HEK293 (cell line): ENCODE data around the gene DCTN2.
A peak's percentile ranks its signal among the peaks of the same experiment; 100 is the strongest.

Experiments
- CTCF ChIA-PET: fragments of 350-600 bp; formaldehyde crosslinking; extraction: SDS; loops from one replicate; lab custom pipeline; 2021; ENCODE audit warnings: antibody characterized with exemption; lab: Yijun Ruan, JAX
- POLR2A ChIA-PET: fragments of 300-600 bp; formaldehyde crosslinking; extraction: SDS; loops from one replicate; lab custom pipeline; 2020; ENCODE audit warnings: antibody characterized with exemption, inconsistent platforms; lab: Yijun Ruan, JAX
- H3K27ac ChIP-seq: fragments of 200-500 bp; sonication (Bioruptor generic); 2 replicates; pipeline ENCODE4 v1.5.1; 2014; ENCODE audit warnings: low read depth, low read length, control low read depth, inconsistent platforms; ENCODE audit errors: extremely low read depth
- H3K36me3 ChIP-seq, 2 experiments: fragments of 200-500 bp in 1 of 2; sonication (Bioruptor generic) in 1 of 2; 1 replicate in 1 of 2; 2 replicates in 1 of 2; pipeline ENCODE4 v1.5.1; 2014 to 2017; ENCODE audit warnings: inconsistent platforms in 2 of 2, low read length in 2 of 2; ENCODE audit not compliant: control insufficient read depth in 2 of 2, insufficient read depth in 1 of 2
- H3K4me1 ChIP-seq: fragments of 200-500 bp; sonication (Bioruptor generic); 2 replicates; pipeline ENCODE4 v1.5.1; 2014; ENCODE audit warnings: mild to moderate bottlenecking, low read length, inconsistent platforms; ENCODE audit not compliant: control insufficient read depth, insufficient read depth
- H3K4me3 ChIP-seq: 2 replicates; pipeline ENCODE4 v1.5.1; 2011; ENCODE audit warnings: low read depth, mild to moderate bottlenecking, control low read depth, low read length, moderate library complexity
- H3K9me3 ChIP-seq: fragments of 200-500 bp; sonication (Bioruptor generic); 2 replicates; pipeline ENCODE4 v1.5.1; 2014; ENCODE audit warnings: low read depth, low read length, inconsistent platforms; ENCODE audit not compliant: control insufficient read depth, insufficient read depth
- BCL11A ChIP-seq: fragments of 450-650 bp; formaldehyde crosslinking; IDR thresholded peaks from 2 replicates; pipeline ENCODE4 v1.5.1; 2016; ENCODE audit warnings: low read depth, missing biosample characterization, missing genetic modification characterization
- CTCF ChIP-seq: fragments of 450-650 bp; formaldehyde crosslinking; IDR thresholded peaks from 2 replicates; pipeline ENCODE4 v1.5.1; 2016; ENCODE audit warnings: missing biosample characterization, missing genetic modification characterization
- IKZF3 ChIP-seq: fragments of 450-650 bp; IDR thresholded peaks from 2 replicates; pipeline ENCODE4 v1.5.0; 2018; ENCODE audit warnings: missing biosample characterization, mild to moderate bottlenecking, missing genetic modification characterization, moderate library complexity
- PATZ1 ChIP-seq: fragments of 450-650 bp; formaldehyde crosslinking; IDR thresholded peaks from 2 replicates; pipeline ENCODE4 v1.5.1; 2016; ENCODE audit warnings: missing biosample characterization, missing genetic modification characterization
- SCRT1 ChIP-seq: fragments of 450-650 bp; formaldehyde crosslinking; IDR thresholded peaks from 2 replicates; pipeline ENCODE4 v1.5.1; 2016; ENCODE audit warnings: missing biosample characterization, missing genetic modification characterization, borderline replicate concordance
- YY1 ChIP-seq: fragments of 450-650 bp; formaldehyde crosslinking; IDR thresholded peaks from 2 replicates; pipeline ENCODE4 v1.5.1; 2018; ENCODE audit warnings: missing biosample characterization, missing genetic modification characterization
- ZNF16 ChIP-seq: fragments of 450-650 bp; formaldehyde crosslinking; IDR thresholded peaks from 2 replicates; pipeline ENCODE4 v1.5.1; 2016; ENCODE audit warnings: low read depth, missing biosample characterization, missing genetic modification characterization
- ZNF184 ChIP-seq: fragments of 450-650 bp; IDR thresholded peaks from 2 replicates; pipeline ENCODE4 v1.5.1; 2018; ENCODE audit warnings: missing biosample characterization, mild to moderate bottlenecking, missing genetic modification characterization
- ZNF214 ChIP-seq: fragments of 450-650 bp; formaldehyde crosslinking; IDR thresholded peaks from 2 replicates; pipeline ENCODE4 v1.5.1; 2017; ENCODE audit warnings: missing biosample characterization, mild to moderate bottlenecking, missing genetic modification characterization, borderline replicate concordance
- ZNF335 ChIP-seq: fragments of 450-650 bp; formaldehyde crosslinking; conservative IDR thresholded peaks from 2 replicates; pipeline ENCODE4 v1.5.1; 2016; ENCODE audit warnings: missing biosample characterization, missing genetic modification characterization
- ZNF391 ChIP-seq: fragments of 450-650 bp; formaldehyde crosslinking; IDR thresholded peaks from 2 replicates; pipeline ENCODE4 v1.5.1; 2016; ENCODE audit warnings: low read depth, missing biosample characterization, missing genetic modification characterization, borderline replicate concordance
- ZNF394 ChIP-seq: fragments of 450-650 bp; formaldehyde crosslinking; IDR thresholded peaks from 2 replicates; pipeline ENCODE4 v1.5.1; 2016; ENCODE audit warnings: missing biosample characterization, missing genetic modification characterization, mild to moderate bottlenecking, moderate library complexity, borderline replicate concordance
- ZNF398 ChIP-seq: fragments of 450-650 bp; formaldehyde crosslinking; IDR thresholded peaks from 2 replicates; pipeline ENCODE4 v1.5.1; 2017; ENCODE audit warnings: missing biosample characterization, missing genetic modification characterization
- ZNF416 ChIP-seq: fragments of 450-650 bp; formaldehyde crosslinking; IDR thresholded peaks from 2 replicates; pipeline ENCODE4 v1.5.1; 2016; ENCODE audit warnings: missing biosample characterization, missing genetic modification characterization
- ZNF423 ChIP-seq: fragments of 450-650 bp; formaldehyde crosslinking; IDR thresholded peaks from 2 replicates; pipeline ENCODE4 v1.5.1; 2016; ENCODE audit warnings: missing biosample characterization, missing genetic modification characterization
- ZNF549 ChIP-seq: fragments of 450-650 bp; IDR thresholded peaks from 2 replicates; pipeline ENCODE4 v1.5.1; 2018; ENCODE audit warnings: missing biosample characterization, missing genetic modification characterization, mild to moderate bottlenecking, inconsistent platforms, moderate library complexity
- ZNF621 ChIP-seq: fragments of 450-650 bp; formaldehyde crosslinking; IDR thresholded peaks from 2 replicates; pipeline ENCODE4 v1.5.1; 2017; ENCODE audit warnings: missing biosample characterization, missing genetic modification characterization
- TF ChIP-seq, protein P1 (sequence below): fragments of 450-650 bp; formaldehyde crosslinking; IDR thresholded peaks from 2 replicates; pipeline ENCODE4 v1.5.1; 2016; ENCODE audit warnings: missing biosample characterization, missing genetic modification characterization
- TF ChIP-seq, protein P2 (sequence below): fragments of 450-650 bp; formaldehyde crosslinking; IDR thresholded peaks from 2 replicates; pipeline ENCODE4 v1.5.1; 2016; ENCODE audit warnings: missing biosample characterization, missing genetic modification characterization, low read depth

The DCTN2 gene

DNA sequence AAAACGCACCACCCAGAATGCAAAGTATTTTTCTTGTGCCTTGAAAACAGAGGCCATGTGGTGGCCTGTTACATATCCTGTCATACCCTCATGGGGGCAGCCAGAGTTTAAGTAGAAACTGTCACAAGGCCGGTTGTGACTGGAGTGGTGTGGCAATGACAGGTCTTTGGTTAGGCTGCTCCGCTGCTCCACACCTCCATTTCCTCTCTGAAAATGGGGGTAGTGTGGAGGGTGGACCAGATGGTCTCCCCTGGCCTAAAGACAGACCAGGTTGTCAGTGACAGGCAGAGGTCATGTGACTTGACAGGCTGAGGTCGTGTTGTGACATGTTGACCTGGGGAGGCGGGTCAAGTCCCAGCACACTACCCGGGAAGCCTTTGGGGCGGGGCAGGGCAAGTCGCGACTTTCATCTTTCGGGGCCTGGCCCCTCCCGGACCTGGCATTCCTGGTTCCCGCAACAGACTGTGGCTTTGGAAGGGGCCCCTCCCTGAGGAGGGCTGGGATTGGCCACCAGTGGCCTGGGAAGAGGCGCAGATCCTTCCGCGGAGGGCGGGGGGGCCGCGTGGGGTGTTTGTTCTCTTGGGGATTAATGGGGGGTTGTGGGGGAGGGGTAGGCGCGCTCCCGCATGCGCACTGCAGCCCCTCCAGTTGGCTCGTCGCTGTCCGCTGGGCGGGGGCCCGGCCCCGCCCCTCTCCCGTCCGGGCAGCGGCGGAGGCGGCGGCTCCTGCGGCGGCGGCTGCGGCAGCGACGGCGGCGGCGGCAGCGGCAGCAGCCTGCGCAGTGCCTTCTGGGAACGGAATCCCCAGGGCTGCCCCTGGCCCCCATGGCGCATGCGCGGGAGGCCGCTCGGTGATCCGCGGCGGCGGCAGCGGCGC is 24.7 kb downstream of the DCTN2 start, which contains the start of gene MBD6 (continued):
- TF ChIP-seq, protein P1, sequence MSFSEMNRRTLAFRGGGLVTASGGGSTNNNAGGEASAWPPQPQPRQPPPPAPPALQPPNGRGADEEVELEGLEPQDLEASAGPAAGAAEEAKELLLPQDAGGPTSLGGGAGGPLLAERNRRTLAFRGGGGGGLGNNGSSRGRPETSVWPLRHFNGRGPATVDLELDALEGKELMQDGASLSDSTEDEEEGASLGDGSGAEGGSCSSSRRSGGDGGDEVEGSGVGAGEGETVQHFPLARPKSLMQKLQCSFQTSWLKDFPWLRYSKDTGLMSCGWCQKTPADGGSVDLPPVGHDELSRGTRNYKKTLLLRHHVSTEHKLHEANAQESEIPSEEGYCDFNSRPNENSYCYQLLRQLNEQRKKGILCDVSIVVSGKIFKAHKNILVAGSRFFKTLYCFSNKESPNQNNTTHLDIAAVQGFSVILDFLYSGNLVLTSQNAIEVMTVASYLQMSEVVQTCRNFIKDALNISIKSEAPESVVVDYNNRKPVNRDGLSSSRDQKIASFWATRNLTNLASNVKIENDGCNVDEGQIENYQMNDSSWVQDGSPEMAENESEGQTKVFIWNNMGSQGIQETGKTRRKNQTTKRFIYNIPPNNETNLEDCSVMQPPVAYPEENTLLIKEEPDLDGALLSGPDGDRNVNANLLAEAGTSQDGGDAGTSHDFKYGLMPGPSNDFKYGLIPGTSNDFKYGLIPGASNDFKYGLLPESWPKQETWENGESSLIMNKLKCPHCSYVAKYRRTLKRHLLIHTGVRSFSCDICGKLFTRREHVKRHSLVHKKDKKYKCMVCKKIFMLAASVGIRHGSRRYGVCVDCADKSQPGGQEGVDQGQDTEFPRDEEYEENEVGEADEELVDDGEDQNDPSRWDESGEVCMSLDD: peak; percentile 99
- TF ChIP-seq ZNF398 (tag by site-specific recombination): peak; percentile 71
- no peak for TF ChIP-seq ZNF549 (tag by site-specific recombination)
- TF ChIP-seq, protein P2, sequence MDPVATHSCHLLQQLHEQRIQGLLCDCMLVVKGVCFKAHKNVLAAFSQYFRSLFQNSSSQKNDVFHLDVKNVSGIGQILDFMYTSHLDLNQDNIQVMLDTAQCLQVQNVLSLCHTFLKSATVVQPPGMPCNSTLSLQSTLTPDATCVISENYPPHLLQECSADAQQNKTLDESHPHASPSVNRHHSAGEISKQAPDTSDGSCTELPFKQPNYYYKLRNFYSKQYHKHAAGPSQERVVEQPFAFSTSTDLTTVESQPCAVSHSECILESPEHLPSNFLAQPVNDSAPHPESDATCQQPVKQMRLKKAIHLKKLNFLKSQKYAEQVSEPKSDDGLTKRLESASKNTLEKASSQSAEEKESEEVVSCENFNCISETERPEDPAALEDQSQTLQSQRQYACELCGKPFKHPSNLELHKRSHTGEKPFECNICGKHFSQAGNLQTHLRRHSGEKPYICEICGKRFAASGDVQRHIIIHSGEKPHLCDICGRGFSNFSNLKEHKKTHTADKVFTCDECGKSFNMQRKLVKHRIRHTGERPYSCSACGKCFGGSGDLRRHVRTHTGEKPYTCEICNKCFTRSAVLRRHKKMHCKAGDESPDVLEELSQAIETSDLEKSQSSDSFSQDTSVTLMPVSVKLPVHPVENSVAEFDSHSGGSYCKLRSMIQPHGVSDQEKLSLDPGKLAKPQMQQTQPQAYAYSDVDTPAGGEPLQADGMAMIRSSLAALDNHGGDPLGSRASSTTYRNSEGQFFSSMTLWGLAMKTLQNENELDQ (tag by site-specific recombination): no peak
- TF ChIP-seq ZNF423 (tag by site-specific recombination): peak; percentile 93
- TF ChIP-seq SCRT1 (tag by site-specific recombination): peak; percentile 28; the same call in 1 of the 2 replicates
- TF ChIP-seq ZNF621 (tag by site-specific recombination): no peak
- no peak for TF ChIP-seq ZNF214 (tag by site-specific recombination)
- no peak for TF ChIP-seq YY1 (tag by site-specific recombination)
- peak; percentile 97 for TF ChIP-seq BCL11A (tag by site-specific recombination)
- peak; percentile 86 for TF ChIP-seq ZNF394
- TF ChIP-seq ZNF416 (tag by site-specific recombination): no peak
- TF ChIP-seq PATZ1: peak; percentile 99

DNA sequence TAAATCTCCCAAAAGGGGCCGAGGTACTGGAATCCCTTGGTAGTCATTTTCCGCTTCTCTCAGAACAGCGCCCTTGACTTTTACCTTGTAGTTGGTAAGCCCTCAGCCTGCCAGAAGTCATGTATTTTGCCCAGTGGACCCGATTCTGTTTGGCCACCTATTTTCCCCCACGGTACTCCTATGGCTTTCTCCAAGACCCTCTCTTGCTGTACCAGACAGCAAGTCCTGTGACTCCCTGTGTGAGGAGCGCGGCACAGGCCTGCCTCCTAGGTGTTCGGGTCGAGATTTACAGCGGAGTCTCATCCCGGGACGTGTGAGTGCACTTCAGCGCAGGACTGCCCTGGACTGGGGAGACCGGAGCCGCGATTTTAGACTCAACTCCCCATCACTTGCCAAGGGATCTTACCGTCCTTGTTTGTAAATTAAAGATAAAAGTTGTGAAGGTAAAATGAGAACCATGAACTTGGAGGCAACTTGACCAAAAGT is 25.4 kb downstream of the DCTN2 start:
- Histone ChIP-seq H3K4me1 (peaks cover 13% of the 10 kb centered on the region), H3K9me3 (no peaks in the 10 kb centered on the region), H3K36me3 (peaks cover 0 to 54% of the 10 kb centered on the region in 2 experiments; a peak in 2 of 3 replicates), H3K27ac (peak overlapping the region; percentile 94), H3K4me3 (no peak overlapping the region)
- CTCF ChIA-PET: interaction anchor here (0.7 to 1.0 kb wide), 2 partner anchors 63 to 199 kb away, joined by 4 to 5 read pairs; no protein-coding TSS in a partner anchor
- TF ChIP-seq ZNF394 (no peak), IKZF3 (tag by site-specific recombination) (peak; percentile 19; the same call in 1 of the 2 replicates), ZNF184 (0 out of 2 replicates have a peak, but pooled peaks have one; percentile 13), ZNF16 (tag by site-specific recombination) (no peak), ZNF391 (0 out of 2 replicates have a peak, but pooled peaks have one; percentile 53), CTCF (tag by site-specific recombination) (peak; percentile 25; the same call in 1 of the 2 replicates), ZNF335 (tag by site-specific recombination) (peak; percentile 67; the same call in 1 of the 2 replicates)
- TF ChIP-seq, all 188 proteins: peak for 5
- POLR2A ChIA-PET: no interaction called here
